ENCODE data around the gene RMRP.
A peak's percentile ranks its signal among the peaks of the same experiment; 100 is the strongest.

The RMRP gene

GRCh38 chr9:35690614-35691333 is 33.0 kb upstream of the RMRP start:
- no peaks in the 10 kb centered on the region for H3K27me3 Mint-ChIP-seq
- peak overlapping the region; percentile 46 for H3K27ac Mint-ChIP-seq
- H3K9me3 Mint-ChIP-seq (ENCODE audit: low read depth): no peaks in the 10 kb centered on the region
- H3K4me3 Mint-ChIP-seq: peak overlapping the region; percentile 86
- H3K36me3 Mint-ChIP-seq: no peaks in the 10 kb centered on the region
- peaks cover 24% of the 10 kb centered on the region for H3K4me1 Mint-ChIP-seq (ENCODE audit: low read depth)

- Mint-ChIP-seq H3K4me1 (ENCODE audit: low read depth) (peaks cover 24% of the 10 kb centered on the region), H3K36me3 (no peaks in the 10 kb centered on the region), H3K27ac (peak overlapping the region; percentile 22), H3K9me3 (ENCODE audit: low read depth) (no peaks in the 10 kb centered on the region), H3K4me3 (peak overlapping the region; percentile 74), H3K27me3 (no peaks in the 10 kb centered on the region)
Measured at GRCh38 chr9:35690294-35690613, 32.4 kb upstream of the RMRP start.

GRCh38 chr9:35689542-35690293 is 31.9 kb upstream of the RMRP start, which contains the start of gene TPM2:
TPM2 (minus strand) TSS chr9:35689925; CDS start chr9:35689817, 108 bp downstream.
- no peaks in the 10 kb centered on the region for H3K36me3 Mint-ChIP-seq
- H3K27ac Mint-ChIP-seq: peak within 1 kb of the TSS; percentile 46
- peak within 1 kb of the TSS; percentile 86 for H3K4me3 Mint-ChIP-seq
- no peaks in the 10 kb centered on the region for H3K27me3 Mint-ChIP-seq
- H3K9me3 Mint-ChIP-seq (ENCODE audit: low read depth): no peaks in the 10 kb centered on the region
- H3K4me1 Mint-ChIP-seq (ENCODE audit: low read depth): peaks cover 24% of the 10 kb centered on the region

- H3K4me3 Mint-ChIP-seq: peak overlapping the region; percentile 65
- H3K36me3 Mint-ChIP-seq: no peaks in the 10 kb centered on the region
- H3K27me3 Mint-ChIP-seq: no peaks in the 10 kb centered on the region
- peak overlapping the region; percentile 22 for H3K27ac Mint-ChIP-seq
- H3K9me3 Mint-ChIP-seq (ENCODE audit: low read depth): no peaks in the 10 kb centered on the region
- H3K4me1 Mint-ChIP-seq (ENCODE audit: low read depth): peaks cover 24% of the 10 kb centered on the region
Measured at GRCh38 chr9:35688558-35689541, 31.0 kb upstream of the RMRP start.

GRCh38 chr9:35687972-35688557 is 30.2 kb upstream of the RMRP start:
- H3K4me3 Mint-ChIP-seq: no peak overlapping the region
- no peaks in the 10 kb centered on the region for H3K36me3 Mint-ChIP-seq
- H3K9me3 Mint-ChIP-seq (ENCODE audit: low read depth): no peaks in the 10 kb centered on the region
- no peaks in the 10 kb centered on the region for H3K27me3 Mint-ChIP-seq
- no peak overlapping the region for H3K27ac Mint-ChIP-seq
- H3K4me1 Mint-ChIP-seq (ENCODE audit: low read depth): peaks cover 24% of the 10 kb centered on the region

- H3K27me3 Mint-ChIP-seq: no peaks in the 10 kb centered on the region
- H3K4me1 Mint-ChIP-seq (ENCODE audit: low read depth): peaks cover 24% of the 10 kb centered on the region
- no peak overlapping the region for H3K4me3 Mint-ChIP-seq
- no peaks in the 10 kb centered on the region for H3K36me3 Mint-ChIP-seq
- H3K27ac Mint-ChIP-seq: no peak overlapping the region
- no peaks in the 10 kb centered on the region for H3K9me3 Mint-ChIP-seq (ENCODE audit: low read depth)
Measured at GRCh38 chr9:35687306-35687705, 29.5 kb upstream of the RMRP start.

- H3K4me1 Mint-ChIP-seq (ENCODE audit: low read depth): peaks cover 21% of the 10 kb centered on the region
- H3K4me3 Mint-ChIP-seq: no peak overlapping the region
- H3K9me3 Mint-ChIP-seq (ENCODE audit: low read depth): no peaks in the 10 kb centered on the region
- H3K27ac Mint-ChIP-seq: no peak overlapping the region
- no peaks in the 10 kb centered on the region for H3K36me3 Mint-ChIP-seq
- no peaks in the 10 kb centered on the region for H3K27me3 Mint-ChIP-seq
Measured at GRCh38 chr9:35686222-35687203, 28.7 kb upstream of the RMRP start.

- Mint-ChIP-seq H3K9me3 (ENCODE audit: low read depth) (no peaks in the 10 kb centered on the region), H3K27ac (no peak overlapping the region), H3K4me1 (ENCODE audit: low read depth) (peaks cover 16% of the 10 kb centered on the region), H3K27me3 (no peaks in the 10 kb centered on the region), H3K36me3 (no peaks in the 10 kb centered on the region), H3K4me3 (no peak overlapping the region)
Measured at GRCh38 chr9:35685506-35685905, 27.7 kb upstream of the RMRP start.

GRCh38 chr9:35684921-35685320 is 27.1 kb upstream of the RMRP start:
- H3K27ac Mint-ChIP-seq: no peak overlapping the region
- no peaks in the 10 kb centered on the region for H3K27me3 Mint-ChIP-seq
- H3K36me3 Mint-ChIP-seq: no peaks in the 10 kb centered on the region
- peaks cover 15% of the 10 kb centered on the region for H3K4me1 Mint-ChIP-seq (ENCODE audit: low read depth)
- no peak overlapping the region for H3K4me3 Mint-ChIP-seq
- no peaks in the 10 kb centered on the region for H3K9me3 Mint-ChIP-seq (ENCODE audit: low read depth)

- Mint-ChIP-seq H3K27ac (no peak overlapping the region), H3K36me3 (no peaks in the 10 kb centered on the region), H3K4me3 (no peak overlapping the region), H3K9me3 (ENCODE audit: low read depth) (no peaks in the 10 kb centered on the region), H3K4me1 (ENCODE audit: low read depth) (peaks cover 7% of the 10 kb centered on the region), H3K27me3 (no peaks in the 10 kb centered on the region)
Measured at GRCh38 chr9:35683323-35683722, 25.5 kb upstream of the RMRP start.

GRCh38 chr9:35682520-35683315 is 24.9 kb upstream of the RMRP start:
- Mint-ChIP-seq H3K4me1 (ENCODE audit: low read depth) (peaks cover 3% of the 10 kb centered on the region), H3K4me3 (no peak overlapping the region), H3K36me3 (no peaks in the 10 kb centered on the region), H3K9me3 (ENCODE audit: low read depth) (no peaks in the 10 kb centered on the region), H3K27me3 (no peaks in the 10 kb centered on the region), H3K27ac (no peak overlapping the region)

- no peaks in the 10 kb centered on the region for H3K36me3 Mint-ChIP-seq
- no peaks in the 10 kb centered on the region for H3K27me3 Mint-ChIP-seq
- H3K4me3 Mint-ChIP-seq: no peak overlapping the region
- H3K9me3 Mint-ChIP-seq (ENCODE audit: low read depth): no peaks in the 10 kb centered on the region
- no peak overlapping the region for H3K27ac Mint-ChIP-seq
- no peaks in the 10 kb centered on the region for H3K4me1 Mint-ChIP-seq (ENCODE audit: low read depth)
Measured at GRCh38 chr9:35682051-35682450, 24.2 kb upstream of the RMRP start.

- Mint-ChIP-seq H3K27me3 (no peaks in the 10 kb centered on the region), H3K9me3 (ENCODE audit: low read depth) (no peaks in the 10 kb centered on the region), H3K27ac (no peak overlapping the region), H3K36me3 (no peaks in the 10 kb centered on the region), H3K4me3 (no peak overlapping the region), H3K4me1 (ENCODE audit: low read depth) (peaks cover 2% of the 10 kb centered on the region)
Measured at GRCh38 chr9:35681341-35682002, 23.7 kb upstream of the RMRP start.

Measured in activated naive CD8-positive, alpha-beta T cell (primary cell).